Measurements from ENCODE around the gene ZSWIM5. TPM values are rescaled to one million over a fixed set of nuclear protein-coding genes. Genes with fewer than 3 reads are reported as not detected.
A peak's percentile ranks its signal among the peaks of the same experiment; 100 is the strongest.

ZSWIM5 gene
- total and polyA plus RNA-seq, 9 of the 15 experiments (the other 6 are each of a cell fraction or from before 2014, with no cell fraction given), result under 0.01 to 0.07 (median 0.03) TPM; not detected in 3

DNA sequence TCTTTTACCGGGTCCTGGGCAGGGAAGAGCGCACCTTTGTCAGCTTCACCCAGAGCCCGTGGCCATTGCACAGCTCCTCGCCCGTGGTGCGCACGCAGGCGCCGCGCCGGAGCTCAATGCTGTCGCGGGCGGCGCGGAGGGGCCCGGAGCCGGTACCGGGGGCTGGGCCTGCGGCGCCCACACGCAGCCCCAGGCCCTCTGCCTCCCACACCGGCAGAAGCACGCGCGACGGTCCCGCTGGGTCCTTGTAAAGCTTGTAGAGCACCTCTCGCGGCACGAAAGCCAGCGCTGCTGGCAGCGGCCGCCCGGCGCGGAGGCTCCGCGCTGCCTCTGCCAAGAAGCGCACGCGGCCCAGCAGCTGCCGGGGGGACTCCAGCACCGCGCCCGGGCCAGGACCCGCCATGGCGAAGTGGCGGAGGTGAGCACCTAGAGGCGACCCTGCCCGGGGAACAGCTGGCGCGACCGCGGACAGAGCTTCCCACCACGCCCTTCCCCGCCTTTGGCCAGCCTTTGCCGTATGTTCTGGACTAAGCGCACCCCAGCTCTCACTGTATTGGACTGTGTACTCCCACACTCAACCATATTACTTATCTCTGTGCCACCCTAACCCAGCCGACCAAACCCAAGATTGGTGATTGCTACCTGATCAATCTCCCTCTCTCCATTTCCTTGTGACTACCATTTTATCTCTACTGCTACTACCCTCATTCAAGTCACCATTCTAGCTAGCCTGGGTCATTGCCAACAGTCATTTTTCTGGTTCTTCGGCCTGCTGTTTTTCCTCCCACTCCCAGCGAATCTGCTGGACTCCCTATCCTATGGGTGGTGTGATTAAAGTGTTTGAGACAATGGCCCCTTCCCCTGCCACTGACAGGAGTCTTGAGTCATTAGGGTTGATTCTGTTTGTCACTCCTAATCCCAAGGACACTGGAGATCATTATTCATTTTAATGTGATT lies 195.3 kb downstream of the ZSWIM5 start, which contains the start of gene HECTD3 (continued):
- peak; percentile 96 for TF ChIP-seq TGIF2 (CRISPR knock-in tag; IDR thresholded peaks at IDR 0.05)
- no peak for TF ChIP-seq TAF15 (IDR thresholded peaks at IDR 0.05; ENCODE audit: low read depth, low read length)
- TF ChIP-seq, protein P1, sequence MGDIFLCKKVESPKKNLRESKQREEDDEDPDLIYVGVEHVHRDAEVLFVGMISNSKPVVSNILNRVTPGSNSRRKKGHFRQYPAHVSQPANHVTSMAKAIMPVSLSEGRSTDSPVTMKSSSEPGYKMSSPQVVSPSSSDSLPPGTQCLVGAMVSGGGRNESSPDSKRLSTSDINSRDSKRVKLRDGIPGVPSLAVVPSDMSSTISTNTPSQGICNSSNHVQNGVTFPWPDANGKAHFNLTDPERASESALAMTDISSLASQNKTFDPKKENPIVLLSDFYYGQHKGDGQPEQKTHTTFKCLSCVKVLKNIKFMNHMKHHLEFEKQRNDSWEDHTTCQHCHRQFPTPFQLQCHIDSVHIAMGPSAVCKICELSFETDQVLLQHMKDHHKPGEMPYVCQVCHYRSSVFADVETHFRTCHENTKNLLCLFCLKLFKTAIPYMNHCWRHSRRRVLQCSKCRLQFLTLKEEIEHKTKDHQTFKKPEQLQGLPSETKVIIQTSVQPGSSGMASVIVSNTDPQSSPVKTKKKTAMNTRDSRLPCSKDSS (IDR thresholded peaks at IDR 0.05; ENCODE audit: low read depth, partially characterized antibody), result no peak
- no peak for TF ChIP-seq BRF2 (IDR thresholded peaks at IDR 0.05; ENCODE audit: borderline replicate concordance, insufficient read depth, insufficient read length)
- no peak for TF ChIP-seq TCF7 (IDR thresholded peaks at IDR 0.05; ENCODE audit: borderline replicate concordance)
- TF ChIP-seq KLF16 (IDR thresholded peaks at IDR 0.05), result no peak
- no peak for TF ChIP-seq KAT2B (IDR thresholded peaks at IDR 0.05; ENCODE audit: low read depth, low read length)
- TF ChIP-seq SREBF1 (IDR thresholded peaks at IDR 0.05; ENCODE audit: borderline replicate concordance, low read depth, low read length), result no peak
- TF ChIP-seq SRSF7 (optimal IDR thresholded peaks at IDR 0.05; ENCODE audit: low read depth, low read length), result no peak
- no peak; the same call in 1 of the 2 replicates for TF ChIP-seq RBM34 (IDR thresholded peaks at IDR 0.05; ENCODE audit: borderline replicate concordance, insufficient read depth, low read length)
- TF ChIP-seq THRAP3 (IDR thresholded peaks at IDR 0.05; ENCODE audit: borderline replicate concordance), result peak; percentile 73; the same call in 1 of the 2 replicates
- no peak; a peak in 2 of 4 replicates for TF ChIP-seq RAD21 (CRISPR knock-in tag; conservative IDR thresholded peaks at IDR 0.05 in 1 of 2, IDR thresholded peaks at IDR 0.05 in 1 of 2)
- TF ChIP-seq, protein P2, sequence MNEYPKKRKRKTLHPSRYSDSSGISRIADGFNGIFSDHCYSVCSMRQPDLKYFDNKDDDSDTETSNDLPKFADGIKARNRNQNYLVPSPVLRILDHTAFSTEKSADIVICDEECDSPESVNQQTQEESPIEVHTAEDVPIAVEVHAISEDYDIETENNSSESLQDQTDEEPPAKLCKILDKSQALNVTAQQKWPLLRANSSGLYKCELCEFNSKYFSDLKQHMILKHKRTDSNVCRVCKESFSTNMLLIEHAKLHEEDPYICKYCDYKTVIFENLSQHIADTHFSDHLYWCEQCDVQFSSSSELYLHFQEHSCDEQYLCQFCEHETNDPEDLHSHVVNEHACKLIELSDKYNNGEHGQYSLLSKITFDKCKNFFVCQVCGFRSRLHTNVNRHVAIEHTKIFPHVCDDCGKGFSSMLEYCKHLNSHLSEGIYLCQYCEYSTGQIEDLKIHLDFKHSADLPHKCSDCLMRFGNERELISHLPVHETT (CRISPR knock-in tag; conservative IDR thresholded peaks at IDR 0.05 in 1 of 2, IDR thresholded peaks at IDR 0.05 in 1 of 2), result no peak
- TF ChIP-seq WHSC1 (IDR thresholded peaks at IDR 0.05; ENCODE audit: low read length), result no peak
- TF ChIP-seq NFIC (IDR thresholded peaks at IDR 0.05), result peak; percentile 92
- TF ChIP-seq ZNF124 (CRISPR knock-in tag; IDR thresholded peaks at IDR 0.05), result no peak
- TF ChIP-seq BCOR (IDR thresholded peaks at IDR 0.05), result peak; percentile 53; the same call in 1 of the 2 replicates
- TF ChIP-seq BRCA1 (IDR thresholded peaks at IDR 0.05), result no peak
- TF ChIP-seq BRCA1 (CRISPR knock-in tag; IDR thresholded peaks at IDR 0.05), result no peak
- no peak for TF ChIP-seq ZNF75A (CRISPR knock-in tag; IDR thresholded peaks at IDR 0.05)
- no peak for TF ChIP-seq POLR2AphosphoS5 (IDR thresholded peaks at IDR 0.05; ENCODE audit: control insufficient read depth, insufficient read depth, low read depth, low read length)
- peak; percentile 91 for TF ChIP-seq FOXJ2 (tag; IDR thresholded peaks at IDR 0.05)
- peak; percentile 99 for TF ChIP-seq SIN3A (IDR thresholded peaks at IDR 0.05; ENCODE audit: borderline replicate concordance in 2 of 2, control insufficient read depth in 1 of 2, low read depth in 2 of 2, low read length in 2 of 2)
